Activated CD4-positive, alpha-beta T cell treated with anti-CD3 and anti-CD28 coated beads, Interleukin-2, Interleukin-4, amounts not matched to agents 100 ng/mL and 50 ng/mL, durations not matched to agents 16 hours and 8 hours (primary cell): ENCODE measurements around the gene PPP6R2.

ENCODE experiments used
- DNase-seq: peaks from one replicate; pipeline ENCODE4 v3.0.0-alpha.2; 2020; ENCODE audit warnings: low spot score

PPP6R2 gene

GRCh38 chr22:50483977-50484853 is 141.1 kb downstream of the PPP6R2 start:
- DNase-seq: no peak

- DNase-seq: no peak
Measured at GRCh38 chr22:50485221-50486131, 142.3 kb downstream of the PPP6R2 start.

- DNase-seq: no peak
Measured at GRCh38 chr22:50486561-50487289, 143.6 kb downstream of the PPP6R2 start, which contains the start of gene MIOX. TSS of gene MIOX (plus strand) at chr22:50486859. CDS start at chr22:50486898, 39 bp downstream.

- no peak for DNase-seq
Measured at GRCh38 chr22:50487290-50488005, 144.3 kb downstream of the PPP6R2 start.

GRCh38 chr22:50488006-50488677 is 145.0 kb downstream of the PPP6R2 start:
- DNase-seq: no peak

GRCh38 chr22:50488886-50489285 is 145.8 kb downstream of the PPP6R2 start:
- DNase-seq: no peak

GRCh38 chr22:50489363-50490243 is 146.5 kb downstream of the PPP6R2 start:
- no peak for DNase-seq

GRCh38 chr22:50490531-50491308 is 147.6 kb downstream of the PPP6R2 start:
- no peak for DNase-seq
